ENCODE measurements around the gene CRABP1.
A peak's percentile ranks its signal among the peaks of the same experiment; 100 is the strongest.

CRABP1 gene

GRCh38 chr15:78340231-78341056 lies at the start of gene CRABP1:
CRABP1 (plus strand) TSS chr15:78340353; CDS start chr15:78340429, 76 bp downstream.
- no peak for DNase-seq (ENCODE audit: low read depth in 2 of 2)

- DNase-seq (ENCODE audit: low read depth in 2 of 2), result no peak
Observed at GRCh38 chr15:78291052-78291451, 49.1 kb upstream of the CRABP1 start.

- no peak for DNase-seq (ENCODE audit: low read depth in 2 of 2)
Observed at GRCh38 chr15:78291698-78292097, 48.5 kb upstream of the CRABP1 start.

- no peak for DNase-seq (ENCODE audit: low read depth in 2 of 2)
Observed at GRCh38 chr15:78292219-78292618, 47.9 kb upstream of the CRABP1 start.

GRCh38 chr15:78299101-78299930 lies 40.8 kb upstream of the CRABP1 start, which contains the start of gene SKIC8:
SKIC8 (minus strand) TSS chr15:78299609; CDS start chr15:78295686, 3,923 bp downstream.
- peak; percentile 84 to 89 for DNase-seq (ENCODE audit: low read depth in 2 of 2)

- DNase-seq (ENCODE audit: low read depth in 2 of 2), result no peak
Observed at GRCh38 chr15:78301326-78301725, 38.8 kb upstream of the CRABP1 start.

GRCh38 chr15:78301828-78302227 lies 38.3 kb upstream of the CRABP1 start:
- no peak for DNase-seq (ENCODE audit: low read depth in 2 of 2)

- DNase-seq (ENCODE audit: low read depth in 2 of 2), result no peak
Observed at GRCh38 chr15:78302579-78303312, 37.4 kb upstream of the CRABP1 start.

GRCh38 chr15:78304216-78305066 lies 35.7 kb upstream of the CRABP1 start:
- DNase-seq (ENCODE audit: low read depth in 2 of 2), result no peak

GRCh38 chr15:78306176-78306774 lies 33.9 kb upstream of the CRABP1 start:
- no peak for DNase-seq (ENCODE audit: low read depth in 2 of 2)

- no peak for DNase-seq (ENCODE audit: low read depth in 2 of 2)
Observed at GRCh38 chr15:78307976-78308375, 32.2 kb upstream of the CRABP1 start.

GRCh38 chr15:78308422-78309032 lies 31.6 kb upstream of the CRABP1 start:
- peak in 1 of 2 donors; percentile 59 for DNase-seq (ENCODE audit: low read depth in 2 of 2)

- DNase-seq (ENCODE audit: low read depth in 2 of 2), result no peak
Observed at GRCh38 chr15:78311292-78311691, 28.9 kb upstream of the CRABP1 start.

- DNase-seq (ENCODE audit: low read depth in 2 of 2), result no peak
Observed at GRCh38 chr15:78312536-78312935, 27.6 kb upstream of the CRABP1 start.

GRCh38 chr15:78312957-78313356 lies 27.2 kb upstream of the CRABP1 start:
- no peak for DNase-seq (ENCODE audit: low read depth in 2 of 2)

GRCh38 chr15:78313383-78313782 lies 26.8 kb upstream of the CRABP1 start:
- no peak for DNase-seq (ENCODE audit: low read depth in 2 of 2)

- no peak for DNase-seq (ENCODE audit: low read depth in 2 of 2)
Observed at GRCh38 chr15:78314181-78314581, 26.0 kb upstream of the CRABP1 start.

GRCh38 chr15:78315686-78316282 lies 24.4 kb upstream of the CRABP1 start:
- DNase-seq (ENCODE audit: low read depth in 2 of 2), result no peak

GRCh38 chr15:78316283-78317083 lies 23.7 kb upstream of the CRABP1 start:
- DNase-seq (ENCODE audit: low read depth in 2 of 2), result no peak
